Prostate gland (tissue), 2 donors: Measurements from ENCODE around the gene SYNE1.
"Not testable (repeated sequence)": the region's sequence is repeated elsewhere in the genome, so short reads cannot be mapped to it uniquely, and the experiment has no call there.

Experiments
- POLR2A ChIP-seq: fragments of 450-650 bp; IDR thresholded peaks from one replicate; pipeline ENCODE4 v1.6.1; 2016; ENCODE audit warnings: antibody characterized with exemption, mild to moderate bottlenecking
- POLR2AphosphoS5 ChIP-seq: sonication (generic); formaldehyde crosslinking; IDR thresholded peaks from one replicate; pipeline ENCODE4 v1.6.1; 2017; ENCODE audit warnings: antibody characterized with exemption
- TF ChIP-seq, protein P1 (sequence below), 4 experiments: fragments of 200-600 bp in 2 of 4; fragments of 450-650 bp in 2 of 4; sonication (generic) in 2 of 4; IDR thresholded peaks; 1 replicate in 3 of 4; 2 replicates in 1 of 4; pipeline ENCODE4 v1.5.1; 2016 to 2019; ENCODE audit warnings: antibody characterized with exemption in 4 of 4, mild to moderate bottlenecking in 2 of 4, moderate library complexity in 2 of 4

DNA sequence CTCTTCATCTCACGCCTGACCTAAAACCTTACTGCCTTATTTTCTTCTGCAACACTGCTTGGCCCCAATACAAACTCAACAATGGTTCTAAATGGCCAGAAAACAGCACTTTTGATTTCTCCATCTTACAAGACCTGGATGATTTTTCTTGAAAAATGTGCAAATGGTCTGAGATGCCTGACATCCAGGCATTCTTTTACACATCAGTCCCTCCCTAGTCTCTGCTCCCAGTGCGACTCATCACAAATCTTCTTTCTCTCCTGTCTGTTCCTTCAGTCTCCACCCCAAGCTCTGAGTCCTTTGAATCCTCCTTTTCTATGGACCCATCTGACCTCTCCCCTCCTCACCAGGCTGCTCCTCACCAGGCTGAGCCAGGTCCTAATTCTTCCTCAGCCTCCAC, 145.7 kb downstream of the SYNE1 start:
- TF ChIP-seq, protein P1, sequence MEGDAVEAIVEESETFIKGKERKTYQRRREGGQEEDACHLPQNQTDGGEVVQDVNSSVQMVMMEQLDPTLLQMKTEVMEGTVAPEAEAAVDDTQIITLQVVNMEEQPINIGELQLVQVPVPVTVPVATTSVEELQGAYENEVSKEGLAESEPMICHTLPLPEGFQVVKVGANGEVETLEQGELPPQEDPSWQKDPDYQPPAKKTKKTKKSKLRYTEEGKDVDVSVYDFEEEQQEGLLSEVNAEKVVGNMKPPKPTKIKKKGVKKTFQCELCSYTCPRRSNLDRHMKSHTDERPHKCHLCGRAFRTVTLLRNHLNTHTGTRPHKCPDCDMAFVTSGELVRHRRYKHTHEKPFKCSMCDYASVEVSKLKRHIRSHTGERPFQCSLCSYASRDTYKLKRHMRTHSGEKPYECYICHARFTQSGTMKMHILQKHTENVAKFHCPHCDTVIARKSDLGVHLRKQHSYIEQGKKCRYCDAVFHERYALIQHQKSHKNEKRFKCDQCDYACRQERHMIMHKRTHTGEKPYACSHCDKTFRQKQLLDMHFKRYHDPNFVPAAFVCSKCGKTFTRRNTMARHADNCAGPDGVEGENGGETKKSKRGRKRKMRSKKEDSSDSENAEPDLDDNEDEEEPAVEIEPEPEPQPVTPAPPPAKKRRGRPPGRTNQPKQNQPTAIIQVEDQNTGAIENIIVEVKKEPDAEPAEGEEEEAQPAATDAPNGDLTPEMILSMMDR (IDR thresholded peaks at IDR 0.05): not testable (repeated sequence)
- TF ChIP-seq POLR2A, POLR2AphosphoS5: not testable (repeated sequence)
